H9 (cell line): ENCODE measurements around the gene DUSP1. TPM values are rescaled to one million over a fixed set of nuclear protein-coding genes. Genes with fewer than 3 reads are reported as not detected.

ENCODE experiments used
- DNase-seq: peaks from one replicate; pipeline ENCODE4 v3.0.0-alpha.2; 2017
- H2AFZ ChIP-seq: one replicate; pipeline ENCODE4 v1.6.1; 2013; ENCODE audit warnings: mild to moderate bottlenecking, low read length, control low read depth, moderate library complexity
- H2AK5ac ChIP-seq: 2 replicates; pipeline ENCODE4 v1.6.1; 2013; ENCODE audit warnings: low read length, control low read depth, mixed read lengths; ENCODE audit not compliant: insufficient read length
- H2BK120ac ChIP-seq: one replicate; pipeline ENCODE4 v1.6.1; 2013; ENCODE audit warnings: low read depth, mild to moderate bottlenecking, low read length, control low read depth, inconsistent platforms; ENCODE audit not compliant: poor library complexity, severe bottlenecking
- H2BK12ac ChIP-seq: 2 replicates; pipeline ENCODE4 v1.6.1; 2013; ENCODE audit warnings: low read length, control low read depth, mixed read lengths, low read depth; ENCODE audit not compliant: insufficient read length
- H2BK15ac ChIP-seq: 2 replicates; pipeline ENCODE4 v1.6.1; 2013; ENCODE audit warnings: low read depth, low read length, control low read depth
- H2BK20ac ChIP-seq: one replicate; pipeline ENCODE4 v1.6.1; 2013; ENCODE audit warnings: low read depth, mild to moderate bottlenecking, low read length, control low read depth, inconsistent platforms; ENCODE audit not compliant: poor library complexity, severe bottlenecking
- H2BK5ac ChIP-seq: 2 replicates; pipeline ENCODE4 v1.6.1; 2013; ENCODE audit warnings: low read length, control low read depth, mixed read lengths; ENCODE audit not compliant: insufficient read length
- H3K14ac ChIP-seq: 2 replicates; pipeline ENCODE4 v1.6.1; 2013; ENCODE audit warnings: low read length, control low read depth; ENCODE audit not compliant: insufficient read depth
- H3K18ac ChIP-seq: 2 replicates; pipeline ENCODE4 v1.6.1; 2013; ENCODE audit warnings: low read depth, mild to moderate bottlenecking, mixed read lengths, low read length, control low read depth; ENCODE audit not compliant: insufficient read length
- H3K23ac ChIP-seq: 2 replicates; pipeline ENCODE4 v1.6.1; 2013; ENCODE audit warnings: low read length, control low read depth, mixed read lengths, low read depth; ENCODE audit not compliant: insufficient read length
- H3K23me2 ChIP-seq: 2 replicates; pipeline ENCODE4 v1.6.1; 2013; ENCODE audit warnings: low read depth, mild to moderate bottlenecking, mixed read lengths, low read length, control low read depth; ENCODE audit not compliant: insufficient read length, poor library complexity, severe bottlenecking
- H3K27ac ChIP-seq: 2 replicates; pipeline ENCODE4 v1.5.1; 2013; ENCODE audit warnings: low read length, control low read depth, mixed read lengths, low read depth; ENCODE audit not compliant: insufficient read length
- H3K27me3 ChIP-seq: 2 replicates; pipeline ENCODE4 v1.6.1; 2013; ENCODE audit warnings: low read length, control low read depth, inconsistent platforms; ENCODE audit not compliant: insufficient read depth
- H3K4ac ChIP-seq: 2 replicates; pipeline ENCODE4 v1.6.1; 2013; ENCODE audit warnings: low read depth, mild to moderate bottlenecking, control low read depth, inconsistent platforms, low read length, moderate library complexity
- H3K4me1 ChIP-seq: 2 replicates; pipeline ENCODE4 v1.6.1; 2013; ENCODE audit warnings: low read length, control low read depth, inconsistent platforms; ENCODE audit not compliant: insufficient read depth
- H3K4me2 ChIP-seq: 2 replicates; pipeline ENCODE4 v1.6.1; 2013; ENCODE audit warnings: low read length, control low read depth, mixed read lengths; ENCODE audit not compliant: insufficient read length, insufficient read depth
- H3K56ac ChIP-seq: 2 replicates; pipeline ENCODE4 v1.6.1; 2013; ENCODE audit warnings: low read depth, mild to moderate bottlenecking, mixed read lengths, low read length, control low read depth; ENCODE audit not compliant: insufficient read length
- H3K79me1 ChIP-seq: 2 replicates; pipeline ENCODE4 v1.6.1; 2013; ENCODE audit warnings: low read depth, mild to moderate bottlenecking, moderate library complexity, low read length, control low read depth, inconsistent platforms; ENCODE audit not compliant: insufficient read depth, poor library complexity, severe bottlenecking
- H3K79me2 ChIP-seq: 2 replicates; pipeline ENCODE4 v1.6.1; 2013; ENCODE audit warnings: low read length, control low read depth, inconsistent platforms; ENCODE audit not compliant: insufficient read depth
- H3K9ac ChIP-seq: 2 replicates; pipeline ENCODE4 v1.6.1; 2013; ENCODE audit warnings: low read length, control low read depth, mixed read lengths; ENCODE audit not compliant: insufficient read length; ENCODE audit errors: extremely low read depth
- H3K9me3 ChIP-seq: one replicate; pipeline ENCODE4 v1.6.1; 2013; ENCODE audit warnings: low read depth, low read length, inconsistent platforms; ENCODE audit not compliant: control insufficient read depth
- H3T11ph ChIP-seq: one replicate; pipeline ENCODE4 v1.6.1; 2013; ENCODE audit warnings: mild to moderate bottlenecking, low read length, control low read depth, inconsistent platforms
- H4K20me1 ChIP-seq: one replicate; pipeline ENCODE4 v1.6.1; 2013; ENCODE audit not compliant: control insufficient read depth, insufficient read length, insufficient read depth
- H4K5ac ChIP-seq: 2 replicates; pipeline ENCODE4 v1.6.1; 2013; ENCODE audit warnings: low read depth, mild to moderate bottlenecking, mixed read lengths, low read length, control low read depth; ENCODE audit not compliant: insufficient read length
- H4K8ac ChIP-seq: replicated peaks from 2 replicates; pipeline ENCODE4 v1.6.1; 2013; ENCODE audit warnings: low read length, control low read depth, mixed read lengths, low read depth; ENCODE audit not compliant: insufficient read length
- H4K91ac ChIP-seq: 2 replicates; pipeline ENCODE4 v1.6.1; 2013; ENCODE audit warnings: low read depth, mild to moderate bottlenecking, moderate library complexity, mixed read lengths, low read length, control low read depth; ENCODE audit not compliant: insufficient read length
- H3K27ac Mint-ChIP-seq, 3 experiments: 2 replicates in 2 of 3; 3 replicates in 1 of 3; pipeline ENCODE4 v1.8.0; 2020 to 2021; ENCODE audit warnings: mixed read lengths in 3 of 3, mild to moderate bottlenecking in 1 of 3, moderate library complexity in 1 of 3
- H3K27me3 Mint-ChIP-seq: 2 replicates; pipeline ENCODE4 v1.8.0; 2021; ENCODE audit warnings: low read depth, mild to moderate bottlenecking, moderate library complexity, mixed read lengths
- H3K36me3 Mint-ChIP-seq, 3 experiments: 2 replicates in 2 of 3; 3 replicates in 1 of 3; pipeline ENCODE4 v1.8.0; 2020 to 2021; ENCODE audit warnings: low read depth in 3 of 3, mixed read lengths in 3 of 3; ENCODE audit not compliant: insufficient read depth in 1 of 3
- H3K4me1 Mint-ChIP-seq, 2 experiments: 2 replicates each; pipeline ENCODE4 v1.8.0; 2020; ENCODE audit warnings: mixed read lengths in 2 of 2
- H3K4me3 Mint-ChIP-seq, 2 experiments: 2 replicates in 1 of 2; 3 replicates in 1 of 2; pipeline ENCODE4 v1.8.0; 2020 to 2021; ENCODE audit warnings: mild to moderate bottlenecking in 2 of 2, mixed read lengths in 2 of 2, moderate library complexity in 1 of 2
- H3K9me3 Mint-ChIP-seq, 2 experiments: 2 replicates in 1 of 2; 3 replicates in 1 of 2; pipeline ENCODE4 v1.8.0; 2020; ENCODE audit warnings: mild to moderate bottlenecking in 2 of 2, mixed read lengths in 2 of 2, moderate library complexity in 1 of 2
- CTCF ChIP-seq: fragments of 200-600 bp; sonication (generic); conservative IDR thresholded peaks from 3 replicates; pipeline ENCODE4 v1.8.0; 2021; ENCODE audit warnings: antibody characterized with exemption, mild to moderate bottlenecking
- WGBS: extraction: QIAGEN DNeasy Blood & Tissue Kit; methylation state at CpG from one replicate; pipeline ENCODE4 v1.1.7; 2013; ENCODE audit warnings: missing lambda C conversion rate, low lambda C conversion rate, mixed read lengths; ENCODE audit not compliant: insufficient read length; ENCODE audit errors: extremely low coverage; 5-methylcytosine and 5-hydroxymethylcytosine counted together
- total RNA-seq: library from RNA; stranded (reverse); gene quantifications from 2 replicates; pipeline ENCODE4 v1.2.1, GENCODE V29; 2021

The DUSP1 gene
- total RNA-seq, 1 experiment from 2014 or later, result 10.9 TPM

DNA sequence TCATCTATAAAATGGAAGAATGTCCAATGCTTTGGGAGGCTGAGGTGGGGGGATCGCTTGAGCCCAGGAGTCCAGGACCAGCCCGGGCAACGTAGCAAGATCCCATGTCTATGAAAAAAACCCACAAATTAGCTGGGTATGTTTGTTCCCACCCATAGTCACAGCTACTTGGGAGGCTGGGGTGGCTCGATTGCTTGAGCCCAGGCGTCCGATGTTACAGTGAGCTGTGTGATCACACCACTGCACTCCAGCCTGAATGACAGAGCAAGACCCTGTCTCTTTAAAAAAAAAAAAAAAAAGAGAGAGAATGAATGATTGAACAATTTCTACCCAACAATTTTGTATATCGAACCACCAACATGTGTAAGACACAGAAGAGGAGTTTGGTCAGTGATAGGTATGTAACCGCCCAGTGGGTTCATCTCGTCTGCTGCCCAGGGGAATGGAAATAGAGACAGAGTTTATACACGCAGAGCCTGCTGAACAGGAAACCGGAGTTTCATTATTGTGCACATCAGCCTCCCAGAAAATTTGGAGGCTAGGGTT lies 36.8 kb upstream of the DUSP1 start:
- no peak for DNase-seq
- Mint-ChIP-seq H3K9me3 (peaks cover 2% of the 10 kb centered on the region in 2 experiments; a peak in 2 of 5 replicates), H3K27ac (peak overlapping the region in 1 of 3 experiments; percentile 67; a peak in 2 of 7 replicates), H3K4me3 (no peak overlapping the region), H3K27me3 (peaks cover 12% of the 10 kb centered on the region), H3K4me1 (peaks cover 9% of the 10 kb centered on the region in 2 experiments), H3K36me3 (no peaks in the 10 kb centered on the region)
- Histone ChIP-seq H3K23me2 (no peaks in the 10 kb centered on the region), H3K27me3 (no peaks in the 10 kb centered on the region), H3K9me3 (no peaks in the 10 kb centered on the region), H3K23ac (no peak overlapping the region), H3K18ac (no peak overlapping the region), H4K8ac (no peak overlapping the region), H4K20me1 (no peaks in the 10 kb centered on the region), H2AK5ac (no peak overlapping the region), H3K27ac (no peak overlapping the region), H2AFZ (no peak overlapping the region), H3K4ac (no peak overlapping the region), H4K5ac (no peak overlapping the region), H4K91ac (no peak overlapping the region), H3K4me2 (no peak overlapping the region), H3K4me1 (no peaks in the 10 kb centered on the region), H2BK120ac (no peak overlapping the region), H2BK12ac (no peak overlapping the region), H3K79me1 (no peaks in the 10 kb centered on the region), H3K56ac (no peak overlapping the region), H3K79me2 (no peaks in the 10 kb centered on the region), H3K9ac (no peak overlapping the region), H3T11ph (no peak overlapping the region), H2BK5ac (no peak overlapping the region), H2BK20ac (no peak overlapping the region), H3K14ac (no peak overlapping the region), H2BK15ac (no peak overlapping the region)
- no CpG with 5 or more reads among the region's 11 CpGs for WGBS
- no peak for TF ChIP-seq CTCF
